GM23338 (cell line): Measurements from ENCODE around the gene TTBK1. TPM values are rescaled to one million over a fixed set of nuclear protein-coding genes. Genes with fewer than 3 reads are reported as not detected.

Experiments
- ATAC-seq: fragments of 200-7000 bp; cut with Tn5 transposase; 3 replicates; pipeline ENCODE4 v1.9.1; 2020
- DNase-seq: peaks from one replicate; pipeline ENCODE4 v3.0.0-alpha.2; 2015; ENCODE audit warnings: low spot score
- H2AFZ ChIP-seq: fragments of 200-600 bp; sonication (generic); 2 replicates; pipeline ENCODE4 v1.8.0; 2016; ENCODE audit warnings: antibody characterized with exemption, mild to moderate bottlenecking, moderate library complexity
- H3F3A ChIP-seq: fragments of 200-600 bp; sonication (generic); replicated peaks from 2 replicates; pipeline ENCODE4 v1.8.0; 2017; ENCODE audit warnings: antibody characterized with exemption, mixed run types, low read depth
- H3K27ac ChIP-seq: fragments of 200-600 bp; sonication (generic); 2 replicates; pipeline ENCODE4 v1.6.1; 2016; ENCODE audit warnings: low read depth
- H3K27me3 ChIP-seq: fragments of 200-600 bp; sonication (generic); 2 replicates; pipeline ENCODE4 v1.8.0; 2016; ENCODE audit warnings: mild to moderate bottlenecking, mixed run types, moderate library complexity; ENCODE audit not compliant: insufficient read depth
- H3K36me3 ChIP-seq: fragments of 200-600 bp; sonication (generic); 2 replicates; pipeline ENCODE4 v1.8.0; 2016; ENCODE audit warnings: mild to moderate bottlenecking; ENCODE audit not compliant: insufficient read depth
- H3K4me1 ChIP-seq: fragments of 200-600 bp; sonication (generic); 2 replicates; pipeline ENCODE4 v1.8.0; 2016; ENCODE audit warnings: mild to moderate bottlenecking, moderate library complexity; ENCODE audit not compliant: insufficient read depth
- H3K4me2 ChIP-seq: fragments of 200-600 bp; sonication (generic); 2 replicates; pipeline ENCODE4 v1.7.1; 2017; ENCODE audit warnings: mixed run types
- H3K4me3 ChIP-seq: fragments of 200-600 bp; sonication (generic); 2 replicates; pipeline ENCODE4 v1.6.1; 2016; ENCODE audit warnings: mixed run types
- H3K79me2 ChIP-seq: fragments of 200-600 bp; sonication (generic); replicated peaks from 2 replicates; pipeline ENCODE4 v1.8.0; 2017; ENCODE audit warnings: mild to moderate bottlenecking; ENCODE audit not compliant: insufficient read depth
- H3K9me2 ChIP-seq: fragments of 200-600 bp; sonication (generic); 2 replicates; pipeline ENCODE4 v1.8.0; 2017; ENCODE audit not compliant: insufficient read depth
- H4K20me1 ChIP-seq: fragments of 200-600 bp; sonication (generic); replicated peaks from 2 replicates; pipeline ENCODE4 v1.8.0; 2017; ENCODE audit warnings: mild to moderate bottlenecking; ENCODE audit not compliant: insufficient read depth
- H3K27ac Mint-ChIP-seq: 2 replicates; pipeline ENCODE4 v1.8.0; 2020; ENCODE audit warnings: inconsistent platforms, mild to moderate bottlenecking, moderate library complexity, mixed read lengths
- H3K27me3 Mint-ChIP-seq: 3 replicates; pipeline ENCODE4 v1.8.0; 2022; ENCODE audit warnings: low read depth, mild to moderate bottlenecking, moderate library complexity, mixed read lengths, inconsistent platforms; ENCODE audit not compliant: insufficient read depth, poor library complexity
- H3K36me3 Mint-ChIP-seq: 3 replicates; pipeline ENCODE4 v1.8.0; 2021; ENCODE audit warnings: low read depth, mild to moderate bottlenecking, inconsistent platforms, moderate library complexity, mixed read lengths
- H3K4me1 Mint-ChIP-seq: 3 replicates; pipeline ENCODE4 v1.8.0; 2020; ENCODE audit warnings: mild to moderate bottlenecking, inconsistent platforms, mixed read lengths
- H3K4me3 Mint-ChIP-seq: 3 replicates; pipeline ENCODE4 v1.8.0; 2021; ENCODE audit warnings: moderate library complexity, mild to moderate bottlenecking, inconsistent platforms, mixed read lengths
- H3K9me3 Mint-ChIP-seq: 3 replicates; pipeline ENCODE4 v1.8.0; 2020; ENCODE audit warnings: moderate library complexity, mild to moderate bottlenecking, inconsistent platforms, mixed read lengths
- CREB1 ChIP-seq: fragments of 250-450 bp; sonication (Bioruptor Pico); IDR thresholded peaks from 2 replicates; pipeline ENCODE4 v1.5.0; 2020; ENCODE audit warnings: low read depth, mild to moderate bottlenecking, moderate library complexity
- EZH2 ChIP-seq: fragments of 200-600 bp; sonication (generic); IDR thresholded peaks from one replicate; pipeline ENCODE4 v1.8.0; 2017; ENCODE audit warnings: antibody characterized with exemption, mild to moderate bottlenecking, low read depth; ENCODE audit not compliant: unreplicated experiment
- JUNB ChIP-seq: IDR thresholded peaks from one replicate; pipeline ENCODE4 v1.6.1; 2016; ENCODE audit warnings: antibody characterized with exemption; ENCODE audit not compliant: unreplicated experiment
- ZNF114 ChIP-seq: fragments of 250-450 bp; sonication (Bioruptor Pico); IDR thresholded peaks from 2 replicates; pipeline ENCODE4 v1.5.0; 2020; ENCODE audit warnings: mild to moderate bottlenecking, moderate library complexity
- polyA plus RNA-seq: library from polyadenylated mRNA; unstranded; fragments of >200 nt; fragmentation: Nextera tagmentation; extraction: Ambion mirVana; gene quantifications from 2 replicates; pipeline ENCODE4 v1.2.1, GENCODE V29; 2016
- total RNA-seq: library from RNA; depleted of rRNA; stranded (reverse); fragments of >200 nt; shearing (Covaris generic); gene quantifications from 2 replicates; pipeline ENCODE4 v1.2.3, GENCODE V29; 2014
- TF ChIP-seq, protein P1 (sequence below), 2 experiments: fragments of 200-600 bp in 1 of 2; sonication (generic) in 1 of 2; conservative IDR thresholded peaks; 2 replicates each; pipeline versions ENCODE4 v1.5.1 to v1.6.1; 2016 to 2017; ENCODE audit warnings: antibody characterized with exemption in 2 of 2, low read depth in 2 of 2, mild to moderate bottlenecking in 2 of 2, moderate library complexity in 1 of 2
- TF ChIP-seq, protein P2 (sequence below): IDR thresholded peaks from one replicate; pipeline ENCODE4 v1.6.1; 2018; ENCODE audit warnings: antibody characterized with exemption; ENCODE audit not compliant: unreplicated experiment

TTBK1 gene
- total and polyA plus RNA-seq, 2 experiments from 2014 or later, result 0.29 to 1.1 TPM

DNA sequence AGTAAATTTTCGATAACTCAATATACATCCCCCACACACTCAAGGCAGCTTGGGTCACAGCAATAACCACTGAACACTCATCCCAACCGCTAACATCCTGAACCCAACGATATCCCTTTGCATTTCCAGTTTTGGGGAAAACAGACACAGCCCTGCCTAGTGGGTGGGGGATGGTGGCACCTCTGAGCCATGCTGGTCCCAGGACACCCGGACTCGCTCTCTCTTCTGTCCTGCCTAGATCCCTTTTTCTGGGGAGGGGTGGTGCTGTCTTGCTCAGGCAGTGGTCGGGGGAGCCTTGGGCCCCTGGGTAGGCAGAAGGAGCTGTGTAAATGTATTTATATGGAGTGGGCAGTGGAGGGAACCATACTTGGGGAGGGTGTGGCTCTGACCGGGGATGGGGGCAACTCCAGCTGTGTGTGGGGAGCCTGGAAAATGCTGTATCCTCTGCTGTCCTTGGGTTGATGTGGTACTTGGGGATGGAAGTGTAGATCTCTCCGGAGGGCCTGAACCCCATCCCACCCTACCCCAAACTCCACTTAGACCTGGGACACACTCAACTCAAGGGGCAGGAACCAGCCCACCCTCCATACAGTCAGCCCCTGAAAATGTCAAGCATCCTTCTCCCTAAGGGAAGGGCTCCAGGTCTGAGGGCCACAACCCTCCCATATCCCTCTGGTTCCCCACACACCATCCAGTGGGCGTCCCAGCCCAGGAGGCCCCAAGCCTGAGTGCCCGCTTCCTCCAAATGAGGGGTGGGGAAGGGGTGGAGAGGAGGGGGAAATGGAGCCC lies 31.0 kb downstream of the TTBK1 start:
- Mint-ChIP-seq H3K4me3 (peak overlapping the region; percentile 81), H3K4me1 (peaks cover 44% of the 10 kb centered on the region)
- ATAC-seq, result no peak

More for the DNA sequence above, 31.0 kb downstream of the TTBK1 start:
- Mint-ChIP-seq H3K9me3 (no peaks in the 10 kb centered on the region), H3K27ac (no peak overlapping the region), H3K36me3 (no peaks in the 10 kb centered on the region), H3K27me3 (peaks cover 55% of the 10 kb centered on the region)
- H3K27me3 ChIP-seq, result peaks cover 78% of the 10 kb centered on the region
- no peaks in the 10 kb centered on the region for H3K9me2 ChIP-seq
- peak overlapping the region; percentile 72; the same call in 1 of the 2 replicates for H2AFZ ChIP-seq
- H3K4me2 ChIP-seq, result peak overlapping the region; percentile 89
- H3K27ac ChIP-seq, result no peak overlapping the region
- H3F3A ChIP-seq, result no peaks in the 10 kb centered on the region; the same call in 1 of the 2 replicates
- H3K36me3 ChIP-seq, result no peaks in the 10 kb centered on the region
- no peak for DNase-seq
- TF ChIP-seq ZNF114 (CRISPR knock-in tag) (no peak), EZH2 (no peak), CREB1 (no peak), JUNB (no peak)
- TF ChIP-seq, protein P1, sequence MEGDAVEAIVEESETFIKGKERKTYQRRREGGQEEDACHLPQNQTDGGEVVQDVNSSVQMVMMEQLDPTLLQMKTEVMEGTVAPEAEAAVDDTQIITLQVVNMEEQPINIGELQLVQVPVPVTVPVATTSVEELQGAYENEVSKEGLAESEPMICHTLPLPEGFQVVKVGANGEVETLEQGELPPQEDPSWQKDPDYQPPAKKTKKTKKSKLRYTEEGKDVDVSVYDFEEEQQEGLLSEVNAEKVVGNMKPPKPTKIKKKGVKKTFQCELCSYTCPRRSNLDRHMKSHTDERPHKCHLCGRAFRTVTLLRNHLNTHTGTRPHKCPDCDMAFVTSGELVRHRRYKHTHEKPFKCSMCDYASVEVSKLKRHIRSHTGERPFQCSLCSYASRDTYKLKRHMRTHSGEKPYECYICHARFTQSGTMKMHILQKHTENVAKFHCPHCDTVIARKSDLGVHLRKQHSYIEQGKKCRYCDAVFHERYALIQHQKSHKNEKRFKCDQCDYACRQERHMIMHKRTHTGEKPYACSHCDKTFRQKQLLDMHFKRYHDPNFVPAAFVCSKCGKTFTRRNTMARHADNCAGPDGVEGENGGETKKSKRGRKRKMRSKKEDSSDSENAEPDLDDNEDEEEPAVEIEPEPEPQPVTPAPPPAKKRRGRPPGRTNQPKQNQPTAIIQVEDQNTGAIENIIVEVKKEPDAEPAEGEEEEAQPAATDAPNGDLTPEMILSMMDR (conservative IDR thresholded peaks at IDR 0.05; ENCODE audit: low read depth in 2 of 2), result no peak
- TF ChIP-seq, protein P2, sequence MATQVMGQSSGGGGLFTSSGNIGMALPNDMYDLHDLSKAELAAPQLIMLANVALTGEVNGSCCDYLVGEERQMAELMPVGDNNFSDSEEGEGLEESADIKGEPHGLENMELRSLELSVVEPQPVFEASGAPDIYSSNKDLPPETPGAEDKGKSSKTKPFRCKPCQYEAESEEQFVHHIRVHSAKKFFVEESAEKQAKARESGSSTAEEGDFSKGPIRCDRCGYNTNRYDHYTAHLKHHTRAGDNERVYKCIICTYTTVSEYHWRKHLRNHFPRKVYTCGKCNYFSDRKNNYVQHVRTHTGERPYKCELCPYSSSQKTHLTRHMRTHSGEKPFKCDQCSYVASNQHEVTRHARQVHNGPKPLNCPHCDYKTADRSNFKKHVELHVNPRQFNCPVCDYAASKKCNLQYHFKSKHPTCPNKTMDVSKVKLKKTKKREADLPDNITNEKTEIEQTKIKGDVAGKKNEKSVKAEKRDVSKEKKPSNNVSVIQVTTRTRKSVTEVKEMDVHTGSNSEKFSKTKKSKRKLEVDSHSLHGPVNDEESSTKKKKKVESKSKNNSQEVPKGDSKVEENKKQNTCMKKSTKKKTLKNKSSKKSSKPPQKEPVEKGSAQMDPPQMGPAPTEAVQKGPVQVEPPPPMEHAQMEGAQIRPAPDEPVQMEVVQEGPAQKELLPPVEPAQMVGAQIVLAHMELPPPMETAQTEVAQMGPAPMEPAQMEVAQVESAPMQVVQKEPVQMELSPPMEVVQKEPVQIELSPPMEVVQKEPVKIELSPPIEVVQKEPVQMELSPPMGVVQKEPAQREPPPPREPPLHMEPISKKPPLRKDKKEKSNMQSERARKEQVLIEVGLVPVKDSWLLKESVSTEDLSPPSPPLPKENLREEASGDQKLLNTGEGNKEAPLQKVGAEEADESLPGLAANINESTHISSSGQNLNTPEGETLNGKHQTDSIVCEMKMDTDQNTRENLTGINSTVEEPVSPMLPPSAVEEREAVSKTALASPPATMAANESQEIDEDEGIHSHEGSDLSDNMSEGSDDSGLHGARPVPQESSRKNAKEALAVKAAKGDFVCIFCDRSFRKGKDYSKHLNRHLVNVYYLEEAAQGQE, result no peak
- peaks cover 29% of the 10 kb centered on the region for H3K4me1 ChIP-seq
- no peaks in the 10 kb centered on the region for H3K79me2 ChIP-seq
- H4K20me1 ChIP-seq, result no peaks in the 10 kb centered on the region
- peak overlapping the region; percentile 78 for H3K4me3 ChIP-seq
